ENCODE results near the gene IGFBP2. TPM values are rescaled to one million over a fixed set of nuclear protein-coding genes. Genes with fewer than 3 reads are reported as not detected.

The IGFBP2 gene
- total RNA-seq, 4 donors from 2014 or later = 126 to 243 (median 153) TPM

GRCh38 chr2:216643986-216644659 is 10.9 kb downstream of the IGFBP2 start:
- peak; percentile 46 for ATAC-seq (ENCODE audit: low FRiP score)

GRCh38 chr2:216644842-216645635 is 11.8 kb downstream of the IGFBP2 start:
- no peak for ATAC-seq (ENCODE audit: low FRiP score)
- TF ChIP-seq, protein P1, sequence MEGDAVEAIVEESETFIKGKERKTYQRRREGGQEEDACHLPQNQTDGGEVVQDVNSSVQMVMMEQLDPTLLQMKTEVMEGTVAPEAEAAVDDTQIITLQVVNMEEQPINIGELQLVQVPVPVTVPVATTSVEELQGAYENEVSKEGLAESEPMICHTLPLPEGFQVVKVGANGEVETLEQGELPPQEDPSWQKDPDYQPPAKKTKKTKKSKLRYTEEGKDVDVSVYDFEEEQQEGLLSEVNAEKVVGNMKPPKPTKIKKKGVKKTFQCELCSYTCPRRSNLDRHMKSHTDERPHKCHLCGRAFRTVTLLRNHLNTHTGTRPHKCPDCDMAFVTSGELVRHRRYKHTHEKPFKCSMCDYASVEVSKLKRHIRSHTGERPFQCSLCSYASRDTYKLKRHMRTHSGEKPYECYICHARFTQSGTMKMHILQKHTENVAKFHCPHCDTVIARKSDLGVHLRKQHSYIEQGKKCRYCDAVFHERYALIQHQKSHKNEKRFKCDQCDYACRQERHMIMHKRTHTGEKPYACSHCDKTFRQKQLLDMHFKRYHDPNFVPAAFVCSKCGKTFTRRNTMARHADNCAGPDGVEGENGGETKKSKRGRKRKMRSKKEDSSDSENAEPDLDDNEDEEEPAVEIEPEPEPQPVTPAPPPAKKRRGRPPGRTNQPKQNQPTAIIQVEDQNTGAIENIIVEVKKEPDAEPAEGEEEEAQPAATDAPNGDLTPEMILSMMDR (IDR thresholded peaks at IDR 0.05) = no peak
- no peak for DNase-seq (ENCODE audit: low spot score)

More at GRCh38 chr2:216643986-216644659, 10.9 kb downstream of the IGFBP2 start:
- TF ChIP-seq, protein P1 (IDR thresholded peaks at IDR 0.05) = no peak
- no peak for DNase-seq (ENCODE audit: low spot score)

DNA sequence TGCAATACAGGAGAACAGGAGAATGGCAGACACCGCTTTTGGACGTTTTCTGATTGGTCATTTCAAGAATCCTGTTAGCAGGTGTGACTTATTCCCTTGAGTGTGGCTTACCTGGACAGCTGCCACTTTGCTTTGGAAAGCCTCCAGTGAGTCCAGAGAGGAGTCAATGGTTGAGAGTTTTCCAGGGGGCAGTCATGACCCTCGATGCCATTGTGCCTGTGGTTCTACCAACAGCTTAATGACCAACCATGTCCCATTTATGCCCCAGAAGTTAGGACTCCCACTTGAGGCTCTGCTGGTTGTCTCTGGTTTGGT is 12.4 kb downstream of the IGFBP2 start:
- no peak for ATAC-seq (ENCODE audit: low FRiP score)

DNA sequence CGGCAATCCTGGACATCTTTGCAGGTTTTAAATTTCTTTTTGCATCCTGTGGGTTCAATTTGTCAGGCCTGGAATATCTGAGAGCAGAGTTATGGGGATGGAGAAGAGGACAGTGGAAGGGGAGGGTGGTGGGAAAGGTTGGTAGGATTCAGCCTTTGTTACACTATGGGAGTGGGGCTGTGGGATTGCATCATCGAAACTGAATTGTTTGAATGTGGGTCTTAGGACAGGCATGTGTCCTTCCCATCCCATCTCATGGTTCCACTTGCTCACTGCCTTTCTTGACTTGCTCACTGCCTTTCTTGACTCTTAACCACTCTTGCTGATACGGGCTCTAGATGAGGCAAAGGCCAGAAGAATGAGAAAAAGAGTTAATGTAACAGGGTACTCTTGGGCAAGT is 12.9 kb downstream of the IGFBP2 start:
- TF ChIP-seq, protein P1 (IDR thresholded peaks at IDR 0.05) = no peak
- ATAC-seq (ENCODE audit: low FRiP score) = no peak

More for the DNA sequence above, 12.4 kb downstream of the IGFBP2 start:
- TF ChIP-seq, protein P1 (IDR thresholded peaks at IDR 0.05) = no peak
- no peak for DNase-seq (ENCODE audit: low spot score)

GRCh38 chr2:216648105-216648504 is 14.9 kb downstream of the IGFBP2 start:
- TF ChIP-seq, protein P1 (IDR thresholded peaks at IDR 0.05) = no peak
- DNase-seq (ENCODE audit: low spot score) = no peak
- ATAC-seq (ENCODE audit: low FRiP score) = peak; percentile 63

More for the DNA sequence above, 12.9 kb downstream of the IGFBP2 start:
- no peak for DNase-seq (ENCODE audit: low spot score)

DNA sequence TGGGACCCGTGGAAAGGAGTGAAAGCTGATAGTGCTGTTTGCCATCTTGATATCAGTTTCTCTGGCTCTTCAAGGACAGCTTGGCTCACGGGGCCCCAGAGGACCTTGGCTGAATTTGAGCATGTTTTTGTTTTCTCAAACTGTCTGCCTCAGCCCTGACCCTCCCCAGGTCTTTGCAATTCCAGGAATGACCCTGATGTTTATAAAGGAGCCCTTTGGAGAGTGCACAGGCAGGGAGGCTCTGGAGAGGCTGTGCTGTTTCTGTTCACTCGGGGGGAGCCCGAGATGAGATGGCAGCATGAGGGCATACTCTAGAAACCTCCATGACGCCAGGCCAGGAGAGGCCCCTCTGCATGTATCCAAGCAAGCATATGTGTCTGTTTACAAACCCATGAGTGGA is 16.4 kb downstream of the IGFBP2 start:
- DNase-seq (ENCODE audit: low spot score) = no peak
- TF ChIP-seq, protein P1 (IDR thresholded peaks at IDR 0.05) = no peak

More for the DNA sequence above, 16.4 kb downstream of the IGFBP2 start:
- ATAC-seq (ENCODE audit: low FRiP score) = no peak
